HCT116 (cell line): Measurements from ENCODE around the gene FRS2. TPM values are rescaled to one million over a fixed set of nuclear protein-coding genes. Genes with fewer than 3 reads are reported as not detected.
A peak's percentile ranks its signal among the peaks of the same experiment; 100 is the strongest.

ENCODE experiments used
- ATAC-seq: fragments of 200-7000 bp; cut with Tn5 transposase; 2 replicates; pipeline ENCODE4 v1.9.1; 2020; ENCODE audit warnings: mild to moderate bottlenecking, moderate library complexity
- BruUV-seq: library from RNA; stranded (reverse); fragments of 400-500 nt; replicated peaks from 2 replicates; lab custom pipeline; 2021; lab: Mats Ljungman, UMichigan
- CTCF ChIA-PET: fragments of 300-600 bp; sonication (Branson Sonifier 250); formaldehyde crosslinking; loops from one replicate; lab custom pipeline; 2021; ENCODE audit warnings: antibody characterized with exemption; lab: Charles Lee
- POLR2A ChIA-PET: fragments of 300-600, 350-600 bp; sonication (Branson Sonifier 250); formaldehyde crosslinking; loops from one replicate; lab custom pipeline; 2021; ENCODE audit warnings: antibody characterized with exemption; lab: Charles Lee
- RAD21 ChIA-PET, 2 experiments: fragments of 300-600 bp; sonication (Branson Sonifier 250); formaldehyde crosslinking; loops; one replicate each; lab custom pipeline; 2023; ENCODE audit warnings: low total read pairs in 2 of 2; ENCODE audit not compliant: uncharacterized antibody in 2 of 2, unreplicated experiment in 2 of 2, low non-redundant PET in 1 of 2; lab: Charles Lee
- DNase-seq: peaks from one replicate; pipeline ENCODE4 v3.0.0-alpha.2; 2010; ENCODE audit warnings: low read depth, low spot score
- H2AFZ ChIP-seq: fragments of 200-600 bp; shearing (Covaris generic), sonication (generic); 2 replicates; pipeline ENCODE4 v1.6.1; 2017; ENCODE audit warnings: low read depth, mixed run types, mixed read lengths, antibody characterized with exemption, low read length; ENCODE audit not compliant: poor library complexity, severe bottlenecking
- H3K27ac ChIP-seq: 2 replicates; pipeline ENCODE4 v1.5.1; 2012; ENCODE audit warnings: low read depth, low read length
- H3K27me3 ChIP-seq: fragments of 200-600 bp; sonication (generic); 2 replicates; pipeline ENCODE4 v1.6.1; 2016; ENCODE audit warnings: mixed run types, low read length, mixed read lengths; ENCODE audit not compliant: insufficient read depth
- H3K36me3 ChIP-seq, 2 experiments: fragments of 200-500 bp in 1 of 2; fragments of 200-600 bp in 1 of 2; sonication (Bioruptor generic) in 1 of 2; sonication (generic) in 1 of 2; 2 replicates each; pipeline versions ENCODE4 v1.5.1 to v1.6.1; 2014 to 2016; ENCODE audit warnings: low read length in 2 of 2, inconsistent platforms in 1 of 2, mixed read lengths in 1 of 2, mixed run types in 1 of 2; ENCODE audit not compliant: insufficient read depth in 2 of 2, control insufficient read depth in 1 of 2
- H3K4me1 ChIP-seq, 2 experiments: fragments of 200-600 bp in 1 of 2; sonication (generic) in 1 of 2; 2 replicates each; pipeline versions ENCODE4 v1.5.1 to v1.6.1; 2012 to 2017; ENCODE audit warnings: low read length in 2 of 2, inconsistent platforms in 1 of 2, mild to moderate bottlenecking in 1 of 2, mixed read lengths in 1 of 2, mixed run types in 1 of 2, moderate library complexity in 1 of 2; ENCODE audit not compliant: insufficient read depth in 2 of 2, control insufficient read depth in 1 of 2
- H3K4me2 ChIP-seq: fragments of 200-600 bp; sonication (generic); 2 replicates; pipeline ENCODE4 v1.6.1; 2017; ENCODE audit warnings: mixed run types, low read length, mixed read lengths
- H3K4me3 ChIP-seq, 2 experiments: fragments of 200-600 bp in 1 of 2; sonication (generic) in 1 of 2; replicated peaks in 1 of 2; 2 replicates each; pipeline ENCODE4 v1.5.1; 2011 to 2016; ENCODE audit warnings: low read length in 2 of 2, control low read depth in 1 of 2, low read depth in 1 of 2, mild to moderate bottlenecking in 1 of 2, mixed read lengths in 1 of 2, mixed run types in 1 of 2
- H3K79me2 ChIP-seq: fragments of 200-600 bp; sonication (generic); 2 replicates; pipeline ENCODE4 v1.6.1; 2017; ENCODE audit warnings: mild to moderate bottlenecking, mixed run types, low read length, moderate library complexity, mixed read lengths; ENCODE audit not compliant: insufficient read depth
- H3K9ac ChIP-seq: fragments of 200-600 bp; sonication (generic); 2 replicates; pipeline ENCODE4 v1.6.1; 2016; ENCODE audit warnings: low read length, mixed read lengths
- H3K9me2 ChIP-seq: fragments of 200-600 bp; sonication (generic), shearing (Covaris generic); 2 replicates; pipeline ENCODE4 v1.6.1; 2017; ENCODE audit warnings: mixed run types, mild to moderate bottlenecking, moderate library complexity; ENCODE audit not compliant: insufficient read depth
- H3K9me3 ChIP-seq, 2 experiments: fragments of 200-500 bp in 1 of 2; fragments of 200-600 bp in 1 of 2; sonication (Bioruptor generic) in 1 of 2; sonication (generic) in 1 of 2; 2 replicates each; pipeline ENCODE4 v1.6.1; 2014 to 2017; ENCODE audit warnings: low read length in 2 of 2, mixed read lengths in 2 of 2, inconsistent platforms in 1 of 2, low read depth in 1 of 2, mild to moderate bottlenecking in 1 of 2, mixed run types in 1 of 2, moderate library complexity in 1 of 2; ENCODE audit not compliant: control insufficient read depth in 1 of 2, insufficient read depth in 1 of 2
- H4K20me1 ChIP-seq: fragments of 200-600 bp; sonication (generic), shearing (Covaris generic); 2 replicates; pipeline ENCODE4 v1.6.1; 2017; ENCODE audit warnings: mixed run types, mild to moderate bottlenecking, moderate library complexity; ENCODE audit not compliant: insufficient read depth
- CBX3 ChIP-seq: IDR thresholded peaks from 2 replicates; pipeline ENCODE4 v1.6.1; 2012; ENCODE audit warnings: low read depth
- CEBPB ChIP-seq: IDR thresholded peaks from 2 replicates; pipeline ENCODE4 v1.6.1; 2012; ENCODE audit warnings: low read depth
- CTCF ChIP-seq, 3 experiments: fragments of 200-600 bp in 1 of 3; sonication (generic) in 1 of 3; IDR thresholded peaks in 2 of 3; conservative IDR thresholded peaks in 1 of 3; 2 replicates each; pipeline ENCODE4 v1.5.1; 2012 to 2017; ENCODE audit warnings: low read depth in 2 of 3, low read length in 2 of 3, antibody characterized with exemption in 1 of 3, borderline replicate concordance in 1 of 3, control low read depth in 1 of 3, mild to moderate bottlenecking in 1 of 3, mixed read lengths in 1 of 3, mixed run types in 1 of 3, moderate library complexity in 1 of 3; ENCODE audit not compliant: insufficient read depth in 1 of 3
- EGR1 ChIP-seq: IDR thresholded peaks from 2 replicates; pipeline ENCODE4 v1.6.1; 2012; ENCODE audit warnings: low read depth
- ELF1 ChIP-seq: IDR thresholded peaks from 2 replicates; pipeline ENCODE4 v1.6.1; 2012; ENCODE audit warnings: low read depth, borderline replicate concordance
- EZH2 ChIP-seq: fragments of 200-600 bp; sonication (generic); IDR thresholded peaks from 2 replicates; pipeline ENCODE4 v1.6.1; 2017; ENCODE audit warnings: antibody characterized with exemption, mixed run types
- EZH2phosphoT487 ChIP-seq: fragments of 200-600 bp; IDR thresholded peaks from 2 replicates; pipeline ENCODE4 v1.6.1; 2018; ENCODE audit warnings: antibody characterized with exemption, borderline replicate concordance
- FOSL1 ChIP-seq: IDR thresholded peaks from 2 replicates; pipeline ENCODE4 v1.6.1; 2012; ENCODE audit warnings: low read depth
- JUND ChIP-seq: IDR thresholded peaks from 2 replicates; pipeline ENCODE4 v1.6.1; 2012
- POLR2A ChIP-seq: IDR thresholded peaks from 2 replicates; pipeline ENCODE4 v1.7.0; 2011; ENCODE audit warnings: borderline replicate concordance; ENCODE audit not compliant: insufficient read depth, insufficient read length; ENCODE audit errors: extremely low read depth
- POLR2AphosphoS5 ChIP-seq: IDR thresholded peaks from 2 replicates; pipeline ENCODE4 v1.6.1; 2011; ENCODE audit warnings: mild to moderate bottlenecking, low read depth, low read length, moderate library complexity
- RAD21 ChIP-seq: IDR thresholded peaks from 2 replicates; pipeline ENCODE4 v1.6.1; 2012; ENCODE audit warnings: low read depth, mild to moderate bottlenecking
- SIN3A ChIP-seq: IDR thresholded peaks from 2 replicates; pipeline ENCODE4 v1.6.1; 2012; ENCODE audit warnings: low read depth
- SP1 ChIP-seq: IDR thresholded peaks from 2 replicates; pipeline ENCODE4 v1.6.1; 2012; ENCODE audit warnings: low read depth
- SRF ChIP-seq: IDR thresholded peaks from 2 replicates; pipeline ENCODE4 v1.6.1; 2012; ENCODE audit warnings: low read depth
- ZNF274 ChIP-seq: fragments of 200-500 bp; sonication (Bioruptor generic); IDR thresholded peaks from 2 replicates; pipeline ENCODE4 v1.6.1; 2014; ENCODE audit warnings: mild to moderate bottlenecking, low read depth, low read length, inconsistent platforms
- intact Hi-C: fragments of 100-400 bp; cut with micrococcal nuclease; formaldehyde crosslinking; loops from 2 replicates; pipeline ENCODE4 v1.10.0; 2022
- total RNA-seq: library from RNA; stranded (reverse); gene quantifications from one replicate; pipeline ENCODE4 v1.2.1, GENCODE V29; 2021; ENCODE audit not compliant: unreplicated experiment
- TF ChIP-seq, protein P1 (sequence below): IDR thresholded peaks from 2 replicates; pipeline ENCODE4 v1.6.1; 2011; ENCODE audit warnings: mild to moderate bottlenecking, low read length, moderate library complexity; ENCODE audit not compliant: insufficient replicate concordance; ENCODE audit errors: extremely low read depth
- TF ChIP-seq, protein P2 (sequence below): IDR thresholded peaks from 2 replicates; pipeline ENCODE4 v1.6.1; 2012; ENCODE audit warnings: low read depth
- TF ChIP-seq, protein P3 (sequence below): IDR thresholded peaks from 2 replicates; pipeline ENCODE4 v1.6.1; 2012

Gene FRS2
- total RNA-seq, 1 experiment from 2014 or later, result 14.7 TPM

DNA sequence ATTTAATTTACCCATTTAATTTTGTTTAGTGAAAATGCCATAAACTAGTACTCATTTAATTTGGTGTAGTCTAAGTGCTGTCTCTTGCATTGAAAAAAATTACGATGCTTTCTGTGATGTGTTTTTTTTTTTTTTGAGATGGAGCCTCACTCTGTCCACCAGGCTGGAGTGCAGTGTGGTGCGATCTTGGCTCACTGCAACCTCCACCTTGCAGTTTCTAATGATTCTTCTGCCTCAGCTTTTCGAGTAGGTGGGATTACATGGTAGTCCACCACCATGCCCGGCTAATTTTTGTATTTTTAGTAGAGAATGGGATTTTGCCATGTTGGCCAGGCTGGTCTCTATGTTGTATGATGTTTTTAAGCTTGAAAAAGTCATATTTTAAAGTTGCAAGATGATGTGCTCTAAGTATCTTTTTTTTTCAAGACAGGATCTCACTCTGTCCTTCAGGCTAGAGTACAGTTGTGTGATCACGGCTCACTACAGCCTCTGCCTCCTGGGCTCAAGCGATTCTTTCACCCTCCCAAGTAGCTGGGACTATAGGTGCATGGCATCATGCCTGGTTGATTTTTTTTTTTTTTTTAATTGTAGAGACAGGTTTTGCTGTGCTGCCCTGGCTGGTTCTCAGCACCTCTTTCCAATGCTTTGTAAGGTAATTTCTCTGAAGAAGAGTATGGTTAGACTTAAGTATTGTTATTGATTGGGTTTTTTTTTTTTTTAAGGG, 131.9 kb downstream of the FRS2 start:
- peak; percentile 43 for ATAC-seq
- CTCF ChIA-PET, result no interaction called here

More for the DNA sequence above, 131.9 kb downstream of the FRS2 start:
- H3K9me3 ChIP-seq, result no peaks in the 10 kb centered on the region
- no peak overlapping the region for H3K4me2 ChIP-seq
- RAD21 ChIA-PET, result no interaction called here
- intact Hi-C loops, result no loop called here
- no peak overlapping the region for H2AFZ ChIP-seq
- no peaks in the 10 kb centered on the region for H3K27me3 ChIP-seq
- TF ChIP-seq ELF1, result no peak
- no peak for TF ChIP-seq FOSL1
- TF ChIP-seq EZH2, result no peak
- TF ChIP-seq EZH2phosphoT487, result no peak
- no peak; the same call in 1 of the 2 replicates for TF ChIP-seq POLR2AphosphoS5
- TF ChIP-seq, protein P1, sequence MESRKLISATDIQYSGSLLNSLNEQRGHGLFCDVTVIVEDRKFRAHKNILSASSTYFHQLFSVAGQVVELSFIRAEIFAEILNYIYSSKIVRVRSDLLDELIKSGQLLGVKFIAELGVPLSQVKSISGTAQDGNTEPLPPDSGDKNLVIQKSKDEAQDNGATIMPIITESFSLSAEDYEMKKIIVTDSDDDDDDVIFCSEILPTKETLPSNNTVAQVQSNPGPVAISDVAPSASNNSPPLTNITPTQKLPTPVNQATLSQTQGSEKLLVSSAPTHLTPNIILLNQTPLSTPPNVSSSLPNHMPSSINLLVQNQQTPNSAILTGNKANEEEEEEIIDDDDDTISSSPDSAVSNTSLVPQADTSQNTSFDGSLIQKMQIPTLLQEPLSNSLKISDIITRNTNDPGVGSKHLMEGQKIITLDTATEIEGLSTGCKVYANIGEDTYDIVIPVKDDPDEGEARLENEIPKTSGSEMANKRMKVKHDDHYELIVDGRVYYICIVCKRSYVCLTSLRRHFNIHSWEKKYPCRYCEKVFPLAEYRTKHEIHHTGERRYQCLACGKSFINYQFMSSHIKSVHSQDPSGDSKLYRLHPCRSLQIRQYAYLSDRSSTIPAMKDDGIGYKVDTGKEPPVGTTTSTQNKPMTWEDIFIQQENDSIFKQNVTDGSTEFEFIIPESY, result no peak
- no peak for TF ChIP-seq ZNF274
- TF ChIP-seq CBX3, result no peak
- TF ChIP-seq EGR1, result no peak
- TF ChIP-seq, protein P2, sequence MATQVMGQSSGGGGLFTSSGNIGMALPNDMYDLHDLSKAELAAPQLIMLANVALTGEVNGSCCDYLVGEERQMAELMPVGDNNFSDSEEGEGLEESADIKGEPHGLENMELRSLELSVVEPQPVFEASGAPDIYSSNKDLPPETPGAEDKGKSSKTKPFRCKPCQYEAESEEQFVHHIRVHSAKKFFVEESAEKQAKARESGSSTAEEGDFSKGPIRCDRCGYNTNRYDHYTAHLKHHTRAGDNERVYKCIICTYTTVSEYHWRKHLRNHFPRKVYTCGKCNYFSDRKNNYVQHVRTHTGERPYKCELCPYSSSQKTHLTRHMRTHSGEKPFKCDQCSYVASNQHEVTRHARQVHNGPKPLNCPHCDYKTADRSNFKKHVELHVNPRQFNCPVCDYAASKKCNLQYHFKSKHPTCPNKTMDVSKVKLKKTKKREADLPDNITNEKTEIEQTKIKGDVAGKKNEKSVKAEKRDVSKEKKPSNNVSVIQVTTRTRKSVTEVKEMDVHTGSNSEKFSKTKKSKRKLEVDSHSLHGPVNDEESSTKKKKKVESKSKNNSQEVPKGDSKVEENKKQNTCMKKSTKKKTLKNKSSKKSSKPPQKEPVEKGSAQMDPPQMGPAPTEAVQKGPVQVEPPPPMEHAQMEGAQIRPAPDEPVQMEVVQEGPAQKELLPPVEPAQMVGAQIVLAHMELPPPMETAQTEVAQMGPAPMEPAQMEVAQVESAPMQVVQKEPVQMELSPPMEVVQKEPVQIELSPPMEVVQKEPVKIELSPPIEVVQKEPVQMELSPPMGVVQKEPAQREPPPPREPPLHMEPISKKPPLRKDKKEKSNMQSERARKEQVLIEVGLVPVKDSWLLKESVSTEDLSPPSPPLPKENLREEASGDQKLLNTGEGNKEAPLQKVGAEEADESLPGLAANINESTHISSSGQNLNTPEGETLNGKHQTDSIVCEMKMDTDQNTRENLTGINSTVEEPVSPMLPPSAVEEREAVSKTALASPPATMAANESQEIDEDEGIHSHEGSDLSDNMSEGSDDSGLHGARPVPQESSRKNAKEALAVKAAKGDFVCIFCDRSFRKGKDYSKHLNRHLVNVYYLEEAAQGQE, result no peak
- TF ChIP-seq SP1, result no peak
- TF ChIP-seq RAD21, result no peak
- no peak for TF ChIP-seq JUND
- no peak for TF ChIP-seq SRF
- TF ChIP-seq, protein P3, sequence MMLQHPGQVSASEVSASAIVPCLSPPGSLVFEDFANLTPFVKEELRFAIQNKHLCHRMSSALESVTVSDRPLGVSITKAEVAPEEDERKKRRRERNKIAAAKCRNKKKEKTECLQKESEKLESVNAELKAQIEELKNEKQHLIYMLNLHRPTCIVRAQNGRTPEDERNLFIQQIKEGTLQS, result no peak
- no peak for TF ChIP-seq CEBPB
- no peak for TF ChIP-seq POLR2A
- no peak for TF ChIP-seq SIN3A
- no peak for TF ChIP-seq CTCF (IDR thresholded peaks at IDR 0.05 in 2 of 3, conservative IDR thresholded peaks at IDR 0.05 in 1 of 3; ENCODE audit: borderline replicate concordance in 1 of 3, insufficient read depth in 1 of 3, low read depth in 2 of 3, low read length in 2 of 3)
- H3K4me1 ChIP-seq, result no peaks in the 10 kb centered on the region
- H4K20me1 ChIP-seq, result peaks cover 12% of the 10 kb centered on the region; the same call in 1 of the 2 replicates
- BruUV-seq, result no TSS peak
- peaks cover 4% of the 10 kb centered on the region for H3K79me2 ChIP-seq
- peaks cover 38 to 40% of the 10 kb centered on the region in 2 experiments for H3K36me3 ChIP-seq
- DNase-seq, result no peak
- no peak overlapping the region for H3K9ac ChIP-seq
- H3K27ac ChIP-seq, result no peak overlapping the region
- no peaks in the 10 kb centered on the region for H3K9me2 ChIP-seq
- no peak overlapping the region for H3K4me3 ChIP-seq
- POLR2A ChIA-PET, result no interaction called here
